HepG2 (cell line): ENCODE measurements around the gene ARPIN. TPM values are rescaled to one million over a fixed set of nuclear protein-coding genes. Genes with fewer than 3 reads are reported as not detected.

Experiments used
- BCLAF1 ChIP-seq: fragments of 450-650 bp; IDR thresholded peaks from 2 replicates; pipeline ENCODE4 v1.6.1; 2017; ENCODE audit warnings: mild to moderate bottlenecking
- ELF4 ChIP-seq: sonication (generic); formaldehyde crosslinking; IDR thresholded peaks from 2 replicates; pipeline ENCODE4 v1.5.0; 2020; ENCODE audit warnings: missing genetic modification reagents, mild to moderate bottlenecking, moderate library complexity, borderline replicate concordance
- NFATC3 ChIP-seq: sonication (generic); formaldehyde crosslinking; IDR thresholded peaks from 2 replicates; pipeline ENCODE4 v1.5.1; 2020; ENCODE audit warnings: mild to moderate bottlenecking, missing genetic modification reagents
- RARA ChIP-seq: IDR thresholded peaks from 2 replicates; pipeline ENCODE4 v1.6.1; 2016; ENCODE audit warnings: missing genetic modification reagents, missing compliant biosample characterization
- REXO4 ChIP-seq: sonication (generic); formaldehyde crosslinking; IDR thresholded peaks from 2 replicates; pipeline ENCODE4 v1.8.0; 2022; ENCODE audit warnings: missing genetic modification reagents, mild to moderate bottlenecking, borderline replicate concordance
- TOE1 ChIP-seq: sonication (generic); formaldehyde crosslinking; IDR thresholded peaks from 2 replicates; pipeline ENCODE4 v1.4.0; 2020; ENCODE audit warnings: mild to moderate bottlenecking, missing genetic modification reagents
- USF2 ChIP-seq, 2 experiments: sonication (generic) in 1 of 2; formaldehyde crosslinking in 1 of 2; IDR thresholded peaks; 2 replicates each; pipeline versions ENCODE4 v1.5.1 to v1.6.1; 2011 to 2020; ENCODE audit warnings: borderline replicate concordance in 1 of 2, low read depth in 1 of 2, low read length in 1 of 2, mild to moderate bottlenecking in 1 of 2, missing genetic modification reagents in 1 of 2, moderate library complexity in 1 of 2
- YY1 ChIP-seq: IDR thresholded peaks from 2 replicates; pipeline ENCODE4 v1.6.1; 2011; ENCODE audit warnings: low read length, low read depth, moderate library complexity, mild to moderate bottlenecking; ENCODE audit not compliant: insufficient read depth, insufficient replicate concordance
- ZFP91 ChIP-seq: sonication (generic); formaldehyde crosslinking; IDR thresholded peaks from 2 replicates; pipeline ENCODE4 v1.9.0; 2022; ENCODE audit warnings: missing genetic modification reagents, mild to moderate bottlenecking, borderline replicate concordance
- ZNF142 ChIP-seq: sonication (generic); formaldehyde crosslinking; IDR thresholded peaks from 2 replicates; pipeline ENCODE4 v1.4.0; 2020; ENCODE audit warnings: missing genetic modification reagents
- ZNF143 ChIP-seq: sonication (generic); formaldehyde crosslinking; IDR thresholded peaks from 2 replicates; pipeline ENCODE4 v1.4.0; 2020; ENCODE audit warnings: missing genetic modification reagents
- ZNF350 ChIP-seq: sonication (generic); formaldehyde crosslinking; IDR thresholded peaks from 2 replicates; pipeline ENCODE4 v1.4.0; 2020; ENCODE audit warnings: mild to moderate bottlenecking, low read depth, missing genetic modification reagents, borderline replicate concordance
- polyA plus RNA-seq, 8 experiments: library from polyadenylated mRNA; depleted of rRNA in 3 of 8; stranded (reverse) in 7 of 8; unstranded in 1 of 8; fragments of >200 nt; fragmentation: Illumina TruSeq in 4 of 8; extraction: Trizol in 4 of 8; gene quantifications; 2 replicates each; pipeline versions ENCODE4 v1.2.1 to v1.2.3, GENCODE V29; 2011 to 2016; ENCODE audit warnings: low read depth in 4 of 8, missing spikeins in 1 of 8, mixed read lengths in 1 of 8; ENCODE audit not compliant: insufficient read depth in 1 of 8
- total RNA-seq, 5 experiments: library from RNA; depleted of rRNA; stranded (reverse); fragments of >200 nt; fragmentation: Illumina TruSeq; extraction: Trizol; gene quantifications; 2 replicates each; pipeline ENCODE4 v1.2.3, GENCODE V29; 2016; ENCODE audit warnings: low read depth in 1 of 5

The ARPIN gene
- total and polyA plus RNA-seq, 2 of the 13 experiments (the other 11 are each of a cell fraction or from before 2014, with no cell fraction given), result 2.8 to 5.0 TPM

- peak; percentile 98 for TF ChIP-seq ZFP91 (CRISPR knock-in tag)
- peak; percentile 92 for TF ChIP-seq ZNF142 (CRISPR knock-in tag)
- peak; percentile 98 for TF ChIP-seq ZNF350
- peak; percentile 84 for TF ChIP-seq ZNF143 (CRISPR knock-in tag)
- TF ChIP-seq RARA (CRISPR knock-in tag), result peak; percentile 65
- TF ChIP-seq NFATC3, result 0 out of 2 replicates have a peak, but pooled peaks have one; percentile 51
- TF ChIP-seq REXO4, result no peak
- no peak for TF ChIP-seq USF2 (IDR thresholded peaks at IDR 0.05; ENCODE audit: low read depth, low read length)
- no peak; the same call in 1 of the 2 replicates for TF ChIP-seq USF2 (CRISPR knock-in tag; IDR thresholded peaks at IDR 0.05; ENCODE audit: borderline replicate concordance)
- TF ChIP-seq YY1, result peak; percentile 79
- TF ChIP-seq BCLAF1, result no peak
- TF ChIP-seq ELF4 (CRISPR knock-in tag), result no peak
- 0 out of 2 replicates have a peak, but pooled peaks have one; percentile 71 for TF ChIP-seq TOE1
Observed at GRCh38 chr15:89893696-89894447, 18.9 kb downstream of the ARPIN start, which contains the start of gene AP3S2 (continued).
